ENCODE data around the gene POLR3A. TPM values are rescaled to one million over a fixed set of nuclear protein-coding genes. Genes with fewer than 3 reads are reported as not detected.

The POLR3A gene
- total RNA-seq, 2 experiments from 2014 or later = 16.2 to 17.5 TPM

DNA sequence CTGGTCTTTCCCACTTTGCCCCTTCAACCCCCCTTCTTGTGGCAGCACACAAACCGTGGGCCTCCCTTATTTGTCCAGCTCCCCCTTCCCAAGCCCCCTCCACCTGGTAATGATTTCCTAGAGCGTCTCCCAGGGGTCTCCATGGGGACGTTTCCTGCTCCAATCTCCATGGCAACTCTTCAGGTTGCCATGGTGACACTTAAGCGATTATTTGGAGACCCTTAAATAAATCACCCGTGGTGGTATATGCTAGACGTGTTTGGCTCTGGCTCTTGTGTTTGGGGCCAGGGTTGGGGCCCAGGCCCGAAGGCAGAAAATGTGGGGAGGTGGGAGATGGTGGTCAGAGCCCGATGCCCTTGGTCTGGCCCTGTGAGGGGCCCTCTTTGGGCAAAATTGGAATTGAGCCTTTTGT lies 61.7 kb downstream of the POLR3A start:
- Mint-ChIP-seq H3K4me3 (no peak overlapping the region), H3K27ac (no peak overlapping the region), H3K9me3 (peaks cover 2% of the 10 kb centered on the region), H3K27me3 (no peaks in the 10 kb centered on the region), H3K4me1 (ENCODE audit: low read depth) (peaks cover 13% of the 10 kb centered on the region), H3K36me3 (ENCODE audit: low read depth) (peaks cover 5% of the 10 kb centered on the region)
- DNase-seq (no peak), ATAC-seq (no peak)
- intact Hi-C loops (cut with micrococcal nuclease) = no loop called here
- CTCF ChIA-PET = no interaction called here
- POLR2A ChIA-PET = no interaction called here
- TF ChIP-seq, protein P1, sequence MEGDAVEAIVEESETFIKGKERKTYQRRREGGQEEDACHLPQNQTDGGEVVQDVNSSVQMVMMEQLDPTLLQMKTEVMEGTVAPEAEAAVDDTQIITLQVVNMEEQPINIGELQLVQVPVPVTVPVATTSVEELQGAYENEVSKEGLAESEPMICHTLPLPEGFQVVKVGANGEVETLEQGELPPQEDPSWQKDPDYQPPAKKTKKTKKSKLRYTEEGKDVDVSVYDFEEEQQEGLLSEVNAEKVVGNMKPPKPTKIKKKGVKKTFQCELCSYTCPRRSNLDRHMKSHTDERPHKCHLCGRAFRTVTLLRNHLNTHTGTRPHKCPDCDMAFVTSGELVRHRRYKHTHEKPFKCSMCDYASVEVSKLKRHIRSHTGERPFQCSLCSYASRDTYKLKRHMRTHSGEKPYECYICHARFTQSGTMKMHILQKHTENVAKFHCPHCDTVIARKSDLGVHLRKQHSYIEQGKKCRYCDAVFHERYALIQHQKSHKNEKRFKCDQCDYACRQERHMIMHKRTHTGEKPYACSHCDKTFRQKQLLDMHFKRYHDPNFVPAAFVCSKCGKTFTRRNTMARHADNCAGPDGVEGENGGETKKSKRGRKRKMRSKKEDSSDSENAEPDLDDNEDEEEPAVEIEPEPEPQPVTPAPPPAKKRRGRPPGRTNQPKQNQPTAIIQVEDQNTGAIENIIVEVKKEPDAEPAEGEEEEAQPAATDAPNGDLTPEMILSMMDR (IDR thresholded peaks at IDR 0.05) = no peak

DNA sequence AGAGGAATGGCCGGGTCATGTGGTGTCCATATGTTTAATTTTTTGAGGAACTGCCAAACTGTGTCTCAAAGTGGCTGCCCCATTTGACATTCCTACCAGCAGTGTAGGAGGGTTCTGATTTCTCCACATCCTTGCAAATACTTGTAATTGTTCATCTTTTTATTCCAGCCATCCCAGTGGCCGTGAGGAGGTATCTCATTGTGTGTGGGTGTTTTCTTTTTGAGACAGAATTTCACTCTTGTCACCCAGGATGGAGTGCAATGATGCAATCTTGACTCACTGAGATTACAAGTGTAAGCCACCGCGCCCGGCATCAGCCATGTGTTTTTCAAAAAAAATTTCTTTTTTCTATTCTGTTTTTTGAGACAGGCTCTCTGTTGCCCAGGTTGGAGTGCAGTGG lies 64.0 kb downstream of the POLR3A start:
- Mint-ChIP-seq H3K4me1 (ENCODE audit: low read depth) (no peaks in the 10 kb centered on the region), H3K27ac (no peak overlapping the region), H3K36me3 (ENCODE audit: low read depth) (no peaks in the 10 kb centered on the region), H3K27me3 (peaks cover 4% of the 10 kb centered on the region), H3K4me3 (no peak overlapping the region), H3K9me3 (peaks cover 2% of the 10 kb centered on the region)
- CTCF ChIA-PET = no interaction called here
- DNase-seq (peak; percentile 37), ATAC-seq (peak; percentile 37)
- intact Hi-C loops (cut with micrococcal nuclease) = no loop called here
- POLR2A ChIA-PET = no interaction called here
- TF ChIP-seq, protein P1 (IDR thresholded peaks at IDR 0.05) = no peak

DNA sequence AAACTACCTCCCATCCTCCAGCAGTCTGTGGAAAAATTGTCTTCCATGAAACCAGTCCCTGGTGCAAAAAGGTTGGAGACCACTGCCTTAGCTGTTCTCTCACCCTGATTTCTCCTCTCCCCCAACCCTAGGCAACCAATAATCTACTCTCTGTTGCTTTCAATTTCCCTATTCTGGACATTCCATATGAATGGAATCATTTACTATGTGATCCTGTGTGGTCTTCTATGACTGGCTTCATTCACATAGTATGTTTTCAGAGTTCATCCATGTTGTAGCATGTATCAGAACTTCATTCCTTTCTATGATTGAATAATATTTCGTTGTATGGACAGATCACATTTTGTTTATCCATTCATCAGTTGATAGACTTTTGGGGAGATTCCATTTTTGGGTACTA lies 64.5 kb downstream of the POLR3A start:
- ChIA-PET POLR2A (no interaction called here), CTCF (no interaction called here)
- H3K9me3 Mint-ChIP-seq = peaks cover 2% of the 10 kb centered on the region
- H3K36me3 Mint-ChIP-seq (ENCODE audit: low read depth) = no peaks in the 10 kb centered on the region
- intact Hi-C loops (cut with micrococcal nuclease) = no loop called here
- ATAC-seq (no peak), DNase-seq (no peak)
- no peak overlapping the region for H3K27ac Mint-ChIP-seq
- TF ChIP-seq, protein P1 (IDR thresholded peaks at IDR 0.05) = no peak
- H3K4me3 Mint-ChIP-seq = no peak overlapping the region
- no peaks in the 10 kb centered on the region for H3K4me1 Mint-ChIP-seq (ENCODE audit: low read depth)
- peaks cover 4% of the 10 kb centered on the region for H3K27me3 Mint-ChIP-seq

DNA sequence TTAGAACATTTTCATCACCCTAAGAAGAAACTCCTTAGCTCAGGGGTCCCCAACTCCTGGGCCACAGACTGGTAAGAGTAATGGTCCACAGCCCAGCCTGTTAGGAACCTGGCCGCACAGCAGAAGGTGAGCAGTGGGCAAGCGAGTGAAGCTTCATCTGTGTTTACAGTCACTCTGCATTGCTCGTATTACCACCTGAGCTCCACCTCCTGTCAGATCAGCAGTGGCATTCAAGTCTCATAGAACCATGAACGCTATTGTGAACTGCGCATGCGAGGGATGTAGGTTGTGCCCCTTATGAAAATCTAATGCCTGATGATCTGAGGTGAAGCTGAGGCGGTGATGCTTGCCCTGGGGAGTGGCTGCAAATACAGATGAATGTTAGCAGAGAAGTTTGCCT lies 65.4 kb downstream of the POLR3A start:
- Mint-ChIP-seq H3K9me3 (peaks cover 2% of the 10 kb centered on the region), H3K4me3 (no peak overlapping the region), H3K27me3 (peaks cover 4% of the 10 kb centered on the region), H3K27ac (no peak overlapping the region), H3K36me3 (ENCODE audit: low read depth) (no peaks in the 10 kb centered on the region), H3K4me1 (ENCODE audit: low read depth) (no peaks in the 10 kb centered on the region)
- ChIA-PET POLR2A (no interaction called here), CTCF (no interaction called here)
- intact Hi-C loops (cut with micrococcal nuclease) = no loop called here
- no peak for ATAC-seq
- DNase-seq = no peak
- TF ChIP-seq, protein P1 (IDR thresholded peaks at IDR 0.05) = no peak

DNA sequence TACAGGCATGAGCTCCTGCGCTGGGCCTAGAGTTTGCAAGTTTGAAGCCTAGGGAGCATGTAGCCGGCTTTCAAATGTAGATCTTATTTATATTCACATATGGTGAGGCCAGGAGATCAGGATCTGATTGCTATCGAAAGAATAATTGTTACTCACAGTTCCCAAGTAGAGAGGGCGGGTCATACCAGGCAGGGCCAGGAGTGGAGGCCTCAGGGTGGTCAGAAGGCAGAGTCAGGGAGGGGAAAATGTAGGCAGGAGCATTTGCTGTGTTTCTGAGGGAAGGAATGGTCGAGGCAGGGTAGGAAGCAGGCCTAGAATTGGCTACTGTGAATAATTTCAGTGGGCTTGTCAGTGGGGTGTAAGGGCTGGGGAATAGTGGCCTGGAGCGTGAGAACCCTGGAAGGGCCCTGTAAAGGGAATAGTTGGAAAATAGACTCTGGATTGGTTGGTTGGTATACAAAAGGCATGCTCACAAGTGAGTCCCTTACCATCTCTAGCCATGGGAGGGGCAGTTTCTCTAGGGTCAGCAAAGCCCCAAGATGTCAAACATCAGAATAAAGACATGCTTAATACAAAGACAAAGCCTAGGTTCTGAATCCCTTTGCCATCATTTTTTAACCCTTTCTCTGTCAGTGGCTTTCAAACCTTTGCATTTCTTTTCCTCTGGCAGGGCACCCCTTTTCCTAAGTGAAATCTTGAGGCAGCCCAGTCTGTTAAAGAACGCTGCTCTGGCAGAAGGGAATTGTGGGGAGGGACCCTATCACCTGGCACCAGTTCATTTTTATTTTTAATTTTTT lies 66.8 kb downstream of the POLR3A start:
- H3K36me3 Mint-ChIP-seq (ENCODE audit: low read depth) = no peaks in the 10 kb centered on the region
- TF ChIP-seq, protein P1 (IDR thresholded peaks at IDR 0.05) = no peak
- peaks cover 4% of the 10 kb centered on the region for H3K27me3 Mint-ChIP-seq
- intact Hi-C loops (cut with micrococcal nuclease) = no loop called here
- ATAC-seq (no peak), DNase-seq (no peak)
- no peak overlapping the region for H3K27ac Mint-ChIP-seq
- no peaks in the 10 kb centered on the region for H3K4me1 Mint-ChIP-seq (ENCODE audit: low read depth)
- H3K4me3 Mint-ChIP-seq = no peak overlapping the region
- ChIA-PET POLR2A (no interaction called here), CTCF (interaction anchor here (0.7 kb wide), 1 partner anchor 473 kb away, joined by 3 read pairs; no protein-coding TSS in a partner anchor)
- peaks cover 2% of the 10 kb centered on the region for H3K9me3 Mint-ChIP-seq
